Sigmoid colon (tissue), 4 donors: ENCODE data around the gene GAL3ST1.

Experiments used
- CTCF ChIP-seq, 4 experiments: fragments of 450-650 bp in 3 of 4; fragments of 200-600 bp in 1 of 4; IDR thresholded peaks; one replicate each; pipeline ENCODE4 v1.5.1; 2016 to 2019; ENCODE audit warnings: antibody characterized with exemption in 4 of 4, mild to moderate bottlenecking in 3 of 4, moderate library complexity in 2 of 4
- POLR2A ChIP-seq, 2 donors: fragments of 450-650 bp; IDR thresholded peaks; one replicate each; pipeline ENCODE4 v1.6.1; 2016; ENCODE audit warnings: antibody characterized with exemption in 2 of 2, mild to moderate bottlenecking in 2 of 2, moderate library complexity in 2 of 2
- POLR2AphosphoS5 ChIP-seq, 4 donors: sonication (generic); formaldehyde crosslinking; IDR thresholded peaks; one replicate each; pipeline ENCODE4 v1.6.1; 2017; ENCODE audit warnings: antibody characterized with exemption in 4 of 4

- TF ChIP-seq CTCF (IDR thresholded peaks at IDR 0.05) (no peak), POLR2A (IDR thresholded peaks at IDR 0.05) (no peak), POLR2AphosphoS5 (IDR thresholded peaks at IDR 0.05) (no peak)
Measured at GRCh38 chr22:30559889-30560288, 14.6 kb downstream of the GAL3ST1 start.
